Activated CD8-positive, alpha-beta T cell treated with anti-CD3 and anti-CD28 coated beads for 36 hours (primary cell): ENCODE measurements around the gene AKAP13. TPM values are rescaled to one million over a fixed set of nuclear protein-coding genes. Genes with fewer than 3 reads are reported as not detected.
A peak's percentile ranks its signal among the peaks of the same experiment; 100 is the strongest.

Experiments
- ATAC-seq: fragments of 200-7000 bp; cut with Tn5 transposase; one replicate; pipeline ENCODE4 v1.10.0; 2021; ENCODE audit warnings: mild to moderate bottlenecking, moderate library complexity
- CTCF ChIA-PET: fragments of 350-600 bp; sonication (Branson Sonifier 250); formaldehyde crosslinking; loops from one replicate; lab custom pipeline; 2021; ENCODE audit warnings: antibody characterized with exemption; lab: Charles Lee
- POLR2A ChIA-PET: fragments of 350-600 bp; sonication (Branson Sonifier 250); formaldehyde crosslinking; loops from one replicate; lab custom pipeline; 2021; ENCODE audit warnings: antibody characterized with exemption; lab: Charles Lee
- DNase-seq: peaks from one replicate; pipeline ENCODE4 v3.0.0-alpha.2; 2020
- H3K27ac Mint-ChIP-seq: one replicate; pipeline ENCODE4 v1.8.0; 2021; ENCODE audit warnings: mild to moderate bottlenecking, mixed read lengths
- H3K27me3 Mint-ChIP-seq: one replicate; pipeline ENCODE4 v1.8.0; 2021; ENCODE audit warnings: mixed read lengths
- H3K36me3 Mint-ChIP-seq: one replicate; pipeline ENCODE4 v1.8.0; 2021; ENCODE audit warnings: low read depth, mixed read lengths
- H3K4me1 Mint-ChIP-seq: one replicate; pipeline ENCODE4 v1.8.0; 2021; ENCODE audit warnings: low read depth, mixed read lengths
- H3K4me3 Mint-ChIP-seq: one replicate; pipeline ENCODE4 v1.8.0; 2021; ENCODE audit warnings: mild to moderate bottlenecking, moderate library complexity, mixed read lengths
- H3K9me3 Mint-ChIP-seq: one replicate; pipeline ENCODE4 v1.8.0; 2021; ENCODE audit warnings: mixed read lengths
- CTCF ChIP-seq: fragments of 200-600 bp; IDR thresholded peaks from one replicate; pipeline ENCODE4 v1.8.0; 2022; ENCODE audit warnings: antibody characterized with exemption, mild to moderate bottlenecking
- intact Hi-C: fragments of 100-400 bp; cut with micrococcal nuclease; formaldehyde crosslinking; loops from one replicate; pipeline ENCODE4 v1.10.0; 2022
- total RNA-seq, 2 experiments: library from RNA; stranded (reverse); gene quantifications; one replicate each; pipeline ENCODE4 v1.2.3, GENCODE V29; 2021

The AKAP13 gene
- total RNA-seq, 2 experiments from 2014 or later, result 79.1 to 79.5 TPM

GRCh38 chr15:85374831-85375230, 5.6 kb upstream of the AKAP13 start:
- TF ChIP-seq CTCF, result no peak
- Mint-ChIP-seq H3K36me3 (no peaks in the 10 kb centered on the region), H3K9me3 (no peaks in the 10 kb centered on the region), H3K27me3 (no peaks in the 10 kb centered on the region), H3K4me3 (no peak overlapping the region), H3K4me1 (peaks cover 11% of the 10 kb centered on the region), H3K27ac (no peak overlapping the region)
- ChIA-PET POLR2A (interaction anchor here (0.6 kb wide), 1 partner anchor 11 kb away, joined by 3 read pairs; no protein-coding TSS in a partner anchor), CTCF (no interaction called here)
- no peak for DNase-seq
- intact Hi-C loops, result loop anchor here (5.0 kb wide), 1 partner anchor 43 kb away; no protein-coding TSS in a partner anchor
- no peak for ATAC-seq

DNA sequence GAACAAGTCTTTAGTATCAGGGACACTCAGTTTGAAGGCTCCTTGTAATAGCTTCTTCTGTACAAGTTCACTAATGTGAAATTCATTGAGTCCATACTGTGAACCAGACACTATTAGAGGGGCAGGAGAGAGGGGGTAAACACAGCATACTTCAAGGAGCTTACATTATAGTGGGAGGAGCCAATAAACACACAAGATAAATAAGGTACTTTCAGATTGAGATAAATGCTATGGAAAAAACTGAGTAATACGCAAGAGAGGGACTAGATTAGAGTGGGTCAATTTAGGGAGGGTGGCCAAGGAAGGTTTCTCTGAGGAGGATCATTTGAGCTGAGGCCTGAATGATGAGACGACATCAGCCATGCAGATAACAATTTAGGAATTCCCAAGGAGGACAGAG, 3.1 kb upstream of the AKAP13 start:
- ATAC-seq, result no peak
- DNase-seq, result no peak
- ChIA-PET POLR2A (interaction anchor here (0.6 to 1.5 kb wide), 2 partner anchors 26 to 204 kb away, joined by 3 to 4 read pairs; no protein-coding TSS in a partner anchor), CTCF (interaction anchor here (1.8 to 1.9 kb wide), 2 partner anchors 11 to 35 kb away, joined by 5 to 6 read pairs; no protein-coding TSS in a partner anchor)
- H3K9me3 Mint-ChIP-seq, result no peaks in the 10 kb centered on the region
- no peaks in the 10 kb centered on the region for H3K36me3 Mint-ChIP-seq
- H3K4me1 Mint-ChIP-seq, result peaks cover 19% of the 10 kb centered on the region
- no peaks in the 10 kb centered on the region for H3K27me3 Mint-ChIP-seq
- intact Hi-C loops, result loop anchor here (5.0 kb wide), 1 partner anchor 45 kb away; no protein-coding TSS in a partner anchor
- no peak for TF ChIP-seq CTCF
- no peak overlapping the region for H3K4me3 Mint-ChIP-seq
- no peak overlapping the region for H3K27ac Mint-ChIP-seq

DNA sequence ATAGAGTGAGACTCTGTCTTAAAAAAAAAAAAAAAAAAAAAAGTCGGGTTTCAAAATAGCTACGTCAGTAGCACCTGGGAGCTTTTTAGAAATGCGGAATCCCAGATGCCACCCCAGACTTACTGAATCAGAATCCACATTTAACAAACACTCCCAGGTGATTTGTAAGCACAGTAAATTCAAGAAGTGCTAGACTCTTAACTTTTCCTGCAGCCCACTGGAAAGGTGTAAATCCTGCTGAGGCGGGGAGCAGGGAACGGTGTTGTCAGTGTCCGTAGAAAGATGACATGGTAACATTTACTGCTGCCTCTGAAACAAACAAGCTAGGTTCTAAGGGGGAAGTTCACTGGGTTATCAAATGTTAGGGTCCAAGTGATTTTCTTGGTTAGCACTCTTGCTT, 2.4 kb upstream of the AKAP13 start:
- no peak for ATAC-seq
- DNase-seq, result no peak
- peaks cover 26% of the 10 kb centered on the region for H3K4me1 Mint-ChIP-seq
- no peak overlapping the region for H3K27ac Mint-ChIP-seq
- H3K9me3 Mint-ChIP-seq, result no peaks in the 10 kb centered on the region
- intact Hi-C loops, result loop anchor here (5.0 kb wide), 1 partner anchor 46 kb away; no protein-coding TSS in a partner anchor
- CTCF ChIA-PET, result interaction anchor here (1.2 to 1.9 kb wide), 4 partner anchors 9 to 36 kb away, joined by 3 to 6 read pairs (median 4); no protein-coding TSS in a partner anchor
- no peak for TF ChIP-seq CTCF
- no peaks in the 10 kb centered on the region for H3K36me3 Mint-ChIP-seq
- no peak overlapping the region for H3K4me3 Mint-ChIP-seq
- no peaks in the 10 kb centered on the region for H3K27me3 Mint-ChIP-seq
- POLR2A ChIA-PET, result interaction anchor here (1.5 kb wide), 1 partner anchor 25 kb away, joined by 4 read pairs; no protein-coding TSS in a partner anchor

GRCh38 chr15:85379403-85380131, 836 bp upstream of the AKAP13 start:
- Mint-ChIP-seq H3K27ac (peak overlapping the region; percentile 88), H3K4me3 (peak overlapping the region; percentile 83), H3K36me3 (no peaks in the 10 kb centered on the region), H3K27me3 (no peaks in the 10 kb centered on the region), H3K9me3 (no peaks in the 10 kb centered on the region), H3K4me1 (peaks cover 38% of the 10 kb centered on the region)
- ChIA-PET CTCF (interaction anchor here (0.6 to 2.2 kb wide), 8 partner anchors 11 to 85 kb away, joined by 3 to 11 read pairs (median 3); no protein-coding TSS in a partner anchor), POLR2A (interaction anchor here (0.7 to 2.1 kb wide), 6 partner anchors 17 to 675 kb away, joined by 3 to 8 read pairs (median 6); no protein-coding TSS in a partner anchor)
- DNase-seq (peak; percentile 64), ATAC-seq (peak; percentile 11)
- intact Hi-C loops, result loop anchor here (5.0 kb wide), 1 partner anchor 47 kb away; no protein-coding TSS in a partner anchor
- no peak for TF ChIP-seq CTCF
